ENCODE measurements around the gene LPIN3.

LPIN3 gene

GRCh38 chr20:41304002-41304401, 36.6 kb upstream of the LPIN3 start:
- no peak for TF ChIP-seq CTCF (IDR thresholded peaks at IDR 0.05; ENCODE audit: low read depth, low read length)
- Histone ChIP-seq H3K27ac (no peak overlapping the region), H3K4me3 (ENCODE audit: low read depth, low read length) (no peak overlapping the region), H3K36me3 (no peaks in the 10 kb centered on the region), H3K9me3 (ENCODE audit: severe bottlenecking) (no peaks in the 10 kb centered on the region), H3K27me3 (ENCODE audit: insufficient read depth, low read depth, severe bottlenecking) (no peaks in the 10 kb centered on the region)
- no peak for DNase-seq

DNA sequence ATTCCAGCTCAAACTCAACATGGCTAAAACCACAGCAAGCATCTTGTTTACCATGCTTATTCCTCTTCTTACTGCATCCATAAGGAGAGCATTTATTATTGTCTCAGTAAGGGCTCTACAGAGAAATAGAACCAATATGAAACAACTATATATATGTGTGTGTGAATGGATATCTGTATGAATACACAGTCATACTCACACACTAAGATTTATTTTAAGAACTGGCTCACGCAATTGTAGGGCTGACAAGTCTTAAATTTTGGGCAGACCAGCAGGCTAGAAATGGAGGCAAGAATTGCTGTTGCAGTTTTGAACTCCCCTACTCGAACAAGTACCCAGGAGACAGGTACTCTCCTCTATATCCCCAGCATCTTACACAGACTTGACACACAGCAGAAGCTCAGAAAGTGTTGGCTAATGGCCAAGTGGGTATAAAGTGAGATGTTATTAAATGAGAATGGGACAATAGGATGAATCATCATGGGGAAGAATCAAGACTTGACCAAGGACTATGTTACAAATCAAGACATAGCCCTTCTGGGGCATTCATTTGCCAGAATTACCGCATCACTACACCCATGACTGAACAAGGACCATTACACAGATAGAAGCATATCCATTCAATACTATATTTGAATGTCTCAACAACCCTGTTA, 36.1 kb upstream of the LPIN3 start:
- no peak overlapping the region for H3K27ac ChIP-seq
- no peaks in the 10 kb centered on the region for H3K27me3 ChIP-seq (ENCODE audit: insufficient read depth, low read depth, severe bottlenecking)

GRCh38 chr20:41306061-41306727, 34.4 kb upstream of the LPIN3 start:
- Histone ChIP-seq H3K4me3 (ENCODE audit: low read depth, low read length) (no peak overlapping the region), H3K36me3 (no peaks in the 10 kb centered on the region), H3K27me3 (ENCODE audit: insufficient read depth, low read depth, severe bottlenecking) (no peaks in the 10 kb centered on the region), H3K27ac (no peak overlapping the region), H3K9me3 (ENCODE audit: severe bottlenecking) (no peaks in the 10 kb centered on the region)
- DNase-seq: no peak
- TF ChIP-seq CTCF (IDR thresholded peaks at IDR 0.05; ENCODE audit: low read depth, low read length): no peak

More for the DNA sequence above, 36.1 kb upstream of the LPIN3 start:
- H3K9me3 ChIP-seq (ENCODE audit: severe bottlenecking): no peaks in the 10 kb centered on the region
- no peak for DNase-seq
- no peak overlapping the region for H3K4me3 ChIP-seq (ENCODE audit: low read depth, low read length)
- no peak for TF ChIP-seq CTCF (IDR thresholded peaks at IDR 0.05; ENCODE audit: low read depth, low read length)
- H3K36me3 ChIP-seq: no peaks in the 10 kb centered on the region

GRCh38 chr20:41307021-41307420, 33.6 kb upstream of the LPIN3 start:
- no peaks in the 10 kb centered on the region; the same call in 1 of the 2 replicates for H3K36me3 ChIP-seq
- no peaks in the 10 kb centered on the region for H3K27me3 ChIP-seq (ENCODE audit: insufficient read depth, low read depth, severe bottlenecking)
- TF ChIP-seq CTCF (IDR thresholded peaks at IDR 0.05; ENCODE audit: low read depth, low read length): no peak
- H3K4me3 ChIP-seq (ENCODE audit: low read depth, low read length): no peak overlapping the region
- H3K9me3 ChIP-seq (ENCODE audit: severe bottlenecking): no peaks in the 10 kb centered on the region
- no peak for DNase-seq
- H3K27ac ChIP-seq: no peak overlapping the region

DNA sequence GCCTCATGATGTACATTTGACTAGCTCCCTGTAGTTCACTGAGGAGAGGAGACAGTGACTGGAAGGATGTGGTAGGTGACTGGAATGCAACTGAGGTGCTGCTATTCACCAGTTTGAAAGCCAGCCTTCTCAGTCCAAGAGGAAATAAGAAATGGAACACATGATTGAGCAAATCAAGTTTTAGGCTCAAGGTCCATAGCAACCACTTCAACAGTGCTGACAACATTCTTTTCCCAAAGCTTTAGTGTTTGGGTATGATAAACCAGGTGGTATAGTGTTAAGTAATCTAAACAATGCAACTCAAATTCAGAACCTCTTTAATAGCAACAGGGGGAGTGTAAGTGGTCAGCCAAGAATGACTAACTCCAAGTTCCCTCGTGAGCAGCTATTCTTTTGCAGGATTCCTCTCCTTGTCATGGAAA, 32.3 kb upstream of the LPIN3 start:
- no peak for TF ChIP-seq CTCF (IDR thresholded peaks at IDR 0.05; ENCODE audit: low read depth, low read length)
- H3K36me3 ChIP-seq: no peaks in the 10 kb centered on the region; the same call in 1 of the 2 replicates
- H3K9me3 ChIP-seq (ENCODE audit: severe bottlenecking): no peaks in the 10 kb centered on the region
- no peak overlapping the region for H3K27ac ChIP-seq
- no peaks in the 10 kb centered on the region for H3K27me3 ChIP-seq (ENCODE audit: insufficient read depth, low read depth, severe bottlenecking)
- no peak overlapping the region for H3K4me3 ChIP-seq (ENCODE audit: low read depth, low read length)
- no peak for DNase-seq
